ENCODE data around the gene SERTAD3. TPM values are rescaled to one million over a fixed set of nuclear protein-coding genes. Genes with fewer than 3 reads are reported as not detected.
A peak's percentile ranks its signal among the peaks of the same experiment; 100 is the strongest.

The SERTAD3 gene
- total RNA-seq, 2 donors from 2014 or later, result 26.5 to 36.0 TPM

DNA sequence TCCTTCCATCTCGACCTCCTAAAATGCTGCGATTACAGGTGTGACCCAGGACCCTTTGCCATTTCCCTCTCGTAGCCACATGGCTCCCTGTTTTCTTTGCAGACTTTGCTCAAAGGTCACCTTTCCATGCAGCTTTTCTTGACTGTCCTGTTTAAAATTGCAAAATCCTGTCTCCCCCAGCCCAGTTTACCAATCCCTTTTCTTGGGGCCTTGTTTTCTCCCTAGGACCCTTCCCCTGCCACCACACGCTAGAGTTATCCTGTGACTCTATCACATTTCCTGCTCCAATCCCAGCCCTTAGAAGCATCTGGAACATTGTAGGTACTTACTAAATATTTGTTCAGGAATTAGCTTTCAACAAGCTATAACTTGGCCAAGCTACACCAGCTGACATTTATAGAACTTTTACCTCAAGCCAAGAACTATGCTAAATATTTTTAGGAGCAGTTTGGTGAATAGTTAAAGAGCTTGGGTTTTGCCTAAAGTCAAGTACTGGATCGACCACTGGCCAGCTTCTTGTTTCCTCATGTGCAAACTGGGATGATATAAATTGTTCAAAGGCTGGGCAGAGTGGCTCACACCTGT lies 9.1 kb upstream of the SERTAD3 start:
- Histone ChIP-seq H3K4me1 (no peaks in the 10 kb centered on the region), H3K4me3 (no peak overlapping the region), H3K27ac (no peak overlapping the region), H3K9me3 (no peaks in the 10 kb centered on the region), H3K9ac (ENCODE audit: low read depth in 2 of 2, low read length in 2 of 2) (no peak overlapping the region), H3K36me3 (no peaks in the 10 kb centered on the region), H3K27me3 (no peaks in the 10 kb centered on the region)
- no peak for DNase-seq
- intact Hi-C loops (cut with DNase I), result no loop called here
- TF ChIP-seq CTCF (IDR thresholded peaks at IDR 0.05), result no peak

GRCh38 chr19:40452016-40452415 lies 7.9 kb upstream of the SERTAD3 start:
- H3K36me3 ChIP-seq, result no peaks in the 10 kb centered on the region

GRCh38 chr19:40450664-40451063 lies 6.5 kb upstream of the SERTAD3 start:
- no peak for TF ChIP-seq CTCF (IDR thresholded peaks at IDR 0.05)
- intact Hi-C loops (cut with DNase I), result no loop called here
- no peaks in the 10 kb centered on the region for H3K9me3 ChIP-seq
- H3K9ac ChIP-seq (ENCODE audit: low read depth in 2 of 2, low read length in 2 of 2), result no peak overlapping the region
- H3K4me3 ChIP-seq, result no peak overlapping the region
- no peaks in the 10 kb centered on the region for H3K4me1 ChIP-seq
- no peaks in the 10 kb centered on the region for H3K36me3 ChIP-seq
- DNase-seq, result no peak
- no peaks in the 10 kb centered on the region for H3K27me3 ChIP-seq
- H3K27ac ChIP-seq, result no peak overlapping the region

More at GRCh38 chr19:40452016-40452415, 7.9 kb upstream of the SERTAD3 start:
- intact Hi-C loops (cut with DNase I), result no loop called here
- H3K4me3 ChIP-seq, result no peak overlapping the region
- no peak overlapping the region for H3K27ac ChIP-seq
- H3K9me3 ChIP-seq, result no peaks in the 10 kb centered on the region
- no peak for DNase-seq
- TF ChIP-seq CTCF (IDR thresholded peaks at IDR 0.05), result no peak
- no peaks in the 10 kb centered on the region for H3K4me1 ChIP-seq
- H3K27me3 ChIP-seq, result no peaks in the 10 kb centered on the region
- no peak overlapping the region for H3K9ac ChIP-seq (ENCODE audit: low read depth in 2 of 2, low read length in 2 of 2)

- Histone ChIP-seq H3K9ac (ENCODE audit: low read depth in 2 of 2, low read length in 2 of 2) (no peak overlapping the region), H3K27me3 (no peaks in the 10 kb centered on the region), H3K4me1 (no peaks in the 10 kb centered on the region), H3K27ac (no peak overlapping the region), H3K9me3 (no peaks in the 10 kb centered on the region), H3K4me3 (no peak overlapping the region), H3K36me3 (no peaks in the 10 kb centered on the region)
- no peak for DNase-seq
- TF ChIP-seq CTCF (IDR thresholded peaks at IDR 0.05), result no peak
- intact Hi-C loops (cut with DNase I), result no loop called here
These were observed 5.4 kb upstream of the SERTAD3 start for GRCh38 chr19:40449506-40449905.

GRCh38 chr19:40446263-40446784 lies 2.2 kb upstream of the SERTAD3 start:
- peak overlapping the region; percentile 94 for H3K27ac ChIP-seq
- H3K36me3 ChIP-seq, result no peaks in the 10 kb centered on the region
- H3K9me3 ChIP-seq, result no peaks in the 10 kb centered on the region
- DNase-seq, result no peak
- H3K27me3 ChIP-seq, result no peaks in the 10 kb centered on the region
- no peak for TF ChIP-seq CTCF (IDR thresholded peaks at IDR 0.05)
- H3K9ac ChIP-seq (ENCODE audit: low read depth in 2 of 2, low read length in 2 of 2), result peak overlapping the region in 1 of 2 donors; percentile 52
- intact Hi-C loops (cut with DNase I), result no loop called here
- no peak overlapping the region for H3K4me3 ChIP-seq
- peaks cover 8% of the 10 kb centered on the region for H3K4me1 ChIP-seq

All from colonic mucosa (tissue), 4 donors.